Cardiac fibroblast (primary cell): ENCODE measurements around the gene HAO2.

ENCODE experiments used
- DNase-seq, 2 donors: peaks; one replicate each; pipeline versions ENCODE4 v3.0.0 to v3.0.0-alpha.2; 2010; ENCODE audit warnings: low read depth in 2 of 2
- H3K4me3 ChIP-seq, 2 donors: replicated peaks in 1 of 2; 1 replicate in 1 of 2; 2 replicates in 1 of 2; pipeline ENCODE4 v1.5.1; 2011; ENCODE audit warnings: low read depth in 2 of 2, low read length in 2 of 2, mild to moderate bottlenecking in 2 of 2, moderate library complexity in 1 of 2
- TF ChIP-seq, protein P1 (sequence below): IDR thresholded peaks from one replicate; pipeline ENCODE4 v1.5.1; 2011; ENCODE audit warnings: low read depth, mild to moderate bottlenecking, low read length, inconsistent platforms

Gene HAO2

GRCh38 chr1:119367432-119368124 lies 1.0 kb upstream of the HAO2 start:
- peak; percentile 56 to 66 for DNase-seq
- H3K4me3 ChIP-seq: no peak overlapping the region
- TF ChIP-seq, protein P1, sequence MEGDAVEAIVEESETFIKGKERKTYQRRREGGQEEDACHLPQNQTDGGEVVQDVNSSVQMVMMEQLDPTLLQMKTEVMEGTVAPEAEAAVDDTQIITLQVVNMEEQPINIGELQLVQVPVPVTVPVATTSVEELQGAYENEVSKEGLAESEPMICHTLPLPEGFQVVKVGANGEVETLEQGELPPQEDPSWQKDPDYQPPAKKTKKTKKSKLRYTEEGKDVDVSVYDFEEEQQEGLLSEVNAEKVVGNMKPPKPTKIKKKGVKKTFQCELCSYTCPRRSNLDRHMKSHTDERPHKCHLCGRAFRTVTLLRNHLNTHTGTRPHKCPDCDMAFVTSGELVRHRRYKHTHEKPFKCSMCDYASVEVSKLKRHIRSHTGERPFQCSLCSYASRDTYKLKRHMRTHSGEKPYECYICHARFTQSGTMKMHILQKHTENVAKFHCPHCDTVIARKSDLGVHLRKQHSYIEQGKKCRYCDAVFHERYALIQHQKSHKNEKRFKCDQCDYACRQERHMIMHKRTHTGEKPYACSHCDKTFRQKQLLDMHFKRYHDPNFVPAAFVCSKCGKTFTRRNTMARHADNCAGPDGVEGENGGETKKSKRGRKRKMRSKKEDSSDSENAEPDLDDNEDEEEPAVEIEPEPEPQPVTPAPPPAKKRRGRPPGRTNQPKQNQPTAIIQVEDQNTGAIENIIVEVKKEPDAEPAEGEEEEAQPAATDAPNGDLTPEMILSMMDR: peak; percentile 96

- H3K4me3 ChIP-seq: no peak overlapping the region
- no peak for DNase-seq
- TF ChIP-seq, protein P1: no peak
Measured at GRCh38 chr1:119370748-119371147, 2.2 kb downstream of the HAO2 start.

GRCh38 chr1:119371815-119372214 lies 3.2 kb downstream of the HAO2 start:
- DNase-seq: no peak
- TF ChIP-seq, protein P1: no peak
- H3K4me3 ChIP-seq: no peak overlapping the region

DNA sequence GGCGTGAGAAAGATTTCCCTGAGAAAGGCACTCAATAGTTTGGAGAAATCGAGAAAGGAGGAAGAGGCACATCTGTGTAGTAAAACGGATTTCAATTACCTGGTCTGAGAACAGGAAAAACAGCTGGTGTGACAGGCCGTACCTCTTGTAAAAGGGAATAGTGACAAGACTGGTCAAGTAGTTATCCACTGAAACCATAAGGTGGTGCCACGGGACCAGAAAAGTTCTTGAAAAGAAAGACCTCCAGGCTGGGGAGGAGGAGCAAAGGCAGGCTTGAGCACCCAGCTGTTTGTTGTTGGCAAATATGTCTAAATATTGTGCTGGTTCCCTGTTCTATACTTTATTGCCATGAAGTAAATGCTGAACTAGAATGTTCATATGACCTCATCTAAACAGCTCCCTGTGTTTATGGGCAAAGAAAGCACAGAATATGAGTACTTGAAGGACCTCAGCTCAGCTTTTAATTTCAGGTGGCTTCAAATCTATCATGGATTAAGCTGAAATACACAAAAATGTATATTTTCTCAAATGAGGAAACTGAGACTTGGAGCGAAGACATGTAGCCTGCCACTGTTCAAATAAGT lies 4.0 kb downstream of the HAO2 start:
- no peak overlapping the region for H3K4me3 ChIP-seq
- TF ChIP-seq, protein P1: no peak
- peak; percentile 35 to 42 for DNase-seq

DNA sequence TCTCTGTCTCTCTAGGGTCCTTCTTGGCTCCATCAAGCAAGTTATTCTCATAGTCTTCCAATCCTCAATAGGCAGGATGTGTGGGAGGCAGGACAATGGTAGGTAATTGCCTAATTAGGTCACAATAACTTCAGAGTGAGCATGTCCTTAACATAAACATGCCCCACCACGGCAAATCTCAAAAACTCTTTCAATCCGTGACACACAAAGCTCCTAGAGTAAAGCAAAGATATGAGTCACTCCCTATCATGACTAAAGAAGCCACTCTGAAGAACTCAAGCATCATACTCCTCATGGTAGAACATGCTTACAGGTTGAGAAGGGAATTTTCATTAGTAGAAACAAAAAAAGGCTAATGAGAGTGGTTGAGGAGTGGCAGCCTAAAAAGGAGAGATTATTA lies 4.9 kb downstream of the HAO2 start:
- DNase-seq: peak in 1 of 2 donors; percentile 45
- H3K4me3 ChIP-seq: no peak overlapping the region
- TF ChIP-seq, protein P1: no peak

GRCh38 chr1:119374208-119374874 lies 5.8 kb downstream of the HAO2 start:
- TF ChIP-seq, protein P1: no peak
- DNase-seq: peak in 1 of 2 donors; percentile 5

More at GRCh38 chr1:119374208-119374874, 5.8 kb downstream of the HAO2 start:
- H3K4me3 ChIP-seq: no peak overlapping the region
